Esophagus muscularis mucosa (tissue), 3 donors: Measurements from ENCODE around the gene PDCL2.

ENCODE experiments used
- CTCF ChIP-seq, 3 experiments: fragments of 200-600 bp in 2 of 3; fragments of 450-650 bp in 1 of 3; sonication (generic) in 2 of 3; IDR thresholded peaks; one replicate each; pipeline ENCODE4 v1.5.1; 2017 to 2019; ENCODE audit warnings: antibody characterized with exemption in 3 of 3, mild to moderate bottlenecking in 2 of 3, moderate library complexity in 1 of 3
- POLR2A ChIP-seq: fragments of 450-650 bp; IDR thresholded peaks from one replicate; pipeline ENCODE4 v1.6.1; 2017; ENCODE audit warnings: antibody characterized with exemption, moderate library complexity, mild to moderate bottlenecking, low read depth
- POLR2AphosphoS5 ChIP-seq, 2 donors: sonication (generic); formaldehyde crosslinking; IDR thresholded peaks; one replicate each; pipeline ENCODE4 v1.6.1; 2017; ENCODE audit warnings: antibody characterized with exemption in 2 of 2

- TF ChIP-seq POLR2A: no peak
- no peak for TF ChIP-seq CTCF (IDR thresholded peaks at IDR 0.05)
- TF ChIP-seq POLR2AphosphoS5 (IDR thresholded peaks at IDR 0.05): no peak
Measured at GRCh38 chr4:55592014-55592413, at the start of gene PDCL2.
